Endometrium (tissue), 2 donors: ENCODE data around the gene TUBA1A.
"Not testable (repeated sequence)": the region's sequence is repeated elsewhere in the genome, so short reads cannot be mapped to it uniquely, and the experiment has no call there.

Experiments
- FAIRE-seq: peaks from 2 replicates; lab custom pipeline; 2012; peaks lifted over from hg19 to GRCh38; lab: Jason Lieb, UNC
- donor health status: control.
- donor health status: control.

The TUBA1A gene

GRCh38 chr12:49188916-49189367 lies at the start of gene TUBA1A:
Gene TUBA1A (minus strand): TSS chr12:49189080. CDS start chr12:49188979, 101 bp downstream.
- peak; percentile 81 for FAIRE-seq

GRCh38 chr12:49236423-49236822 lies 47.5 kb upstream of the TUBA1A start:
- FAIRE-seq, result no peak

GRCh38 chr12:49233842-49234526 lies 45.1 kb upstream of the TUBA1A start:
- no peak for FAIRE-seq

GRCh38 chr12:49232940-49233841 lies 44.3 kb upstream of the TUBA1A start:
- FAIRE-seq, result no peak

- no peak for FAIRE-seq
These were observed 43.2 kb upstream of the TUBA1A start for GRCh38 chr12:49231878-49232655.

GRCh38 chr12:49230805-49231194 lies 41.9 kb upstream of the TUBA1A start:
- FAIRE-seq, result no peak

GRCh38 chr12:49230176-49230804 lies 41.4 kb upstream of the TUBA1A start:
- no peak for FAIRE-seq

- FAIRE-seq, result no peak
These were observed 39.8 kb upstream of the TUBA1A start for GRCh38 chr12:49228653-49229052.

GRCh38 chr12:49227713-49228112 lies 38.8 kb upstream of the TUBA1A start:
- no peak for FAIRE-seq

- FAIRE-seq, result no peak
These were observed 36.8 kb upstream of the TUBA1A start for GRCh38 chr12:49225576-49226166.

- FAIRE-seq, result no peak
These were observed 34.9 kb upstream of the TUBA1A start for GRCh38 chr12:49223590-49224369.

GRCh38 chr12:49223122-49223521 lies 34.2 kb upstream of the TUBA1A start:
- no peak for FAIRE-seq

GRCh38 chr12:49220972-49221371 lies 32.1 kb upstream of the TUBA1A start:
- no peak for FAIRE-seq

GRCh38 chr12:49219417-49220026 lies 30.6 kb upstream of the TUBA1A start:
- no peak for FAIRE-seq

- no peak for FAIRE-seq
These were observed 23.7 kb upstream of the TUBA1A start for GRCh38 chr12:49212572-49212971.

GRCh38 chr12:49210703-49211102 lies 21.8 kb upstream of the TUBA1A start:
- not testable (repeated sequence) for FAIRE-seq

- FAIRE-seq, result no peak
These were observed 19.8 kb upstream of the TUBA1A start for GRCh38 chr12:49208676-49209075.

GRCh38 chr12:49208146-49208545 lies 19.3 kb upstream of the TUBA1A start:
- FAIRE-seq, result no peak

GRCh38 chr12:49206389-49206788 lies 17.5 kb upstream of the TUBA1A start:
- FAIRE-seq, result no peak

GRCh38 chr12:49201595-49202295 lies 12.9 kb upstream of the TUBA1A start:
- no peak for FAIRE-seq
